GM21825 (cell line): ENCODE measurements around the gene GET4.

ENCODE experiments used
- ATAC-seq: cut with Tn5 transposase; IDR thresholded peaks from one replicate; pipeline ENCODE4 v1.9.1; 2021; ENCODE audit warnings: mild to moderate bottlenecking, moderate library complexity; ENCODE audit not compliant: unreplicated experiment

Gene GET4, protein sequence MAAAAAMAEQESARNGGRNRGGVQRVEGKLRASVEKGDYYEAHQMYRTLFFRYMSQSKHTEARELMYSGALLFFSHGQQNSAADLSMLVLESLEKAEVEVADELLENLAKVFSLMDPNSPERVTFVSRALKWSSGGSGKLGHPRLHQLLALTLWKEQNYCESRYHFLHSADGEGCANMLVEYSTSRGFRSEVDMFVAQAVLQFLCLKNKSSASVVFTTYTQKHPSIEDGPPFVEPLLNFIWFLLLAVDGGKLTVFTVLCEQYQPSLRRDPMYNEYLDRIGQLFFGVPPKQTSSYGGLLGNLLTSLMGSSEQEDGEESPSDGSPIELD

DNA sequence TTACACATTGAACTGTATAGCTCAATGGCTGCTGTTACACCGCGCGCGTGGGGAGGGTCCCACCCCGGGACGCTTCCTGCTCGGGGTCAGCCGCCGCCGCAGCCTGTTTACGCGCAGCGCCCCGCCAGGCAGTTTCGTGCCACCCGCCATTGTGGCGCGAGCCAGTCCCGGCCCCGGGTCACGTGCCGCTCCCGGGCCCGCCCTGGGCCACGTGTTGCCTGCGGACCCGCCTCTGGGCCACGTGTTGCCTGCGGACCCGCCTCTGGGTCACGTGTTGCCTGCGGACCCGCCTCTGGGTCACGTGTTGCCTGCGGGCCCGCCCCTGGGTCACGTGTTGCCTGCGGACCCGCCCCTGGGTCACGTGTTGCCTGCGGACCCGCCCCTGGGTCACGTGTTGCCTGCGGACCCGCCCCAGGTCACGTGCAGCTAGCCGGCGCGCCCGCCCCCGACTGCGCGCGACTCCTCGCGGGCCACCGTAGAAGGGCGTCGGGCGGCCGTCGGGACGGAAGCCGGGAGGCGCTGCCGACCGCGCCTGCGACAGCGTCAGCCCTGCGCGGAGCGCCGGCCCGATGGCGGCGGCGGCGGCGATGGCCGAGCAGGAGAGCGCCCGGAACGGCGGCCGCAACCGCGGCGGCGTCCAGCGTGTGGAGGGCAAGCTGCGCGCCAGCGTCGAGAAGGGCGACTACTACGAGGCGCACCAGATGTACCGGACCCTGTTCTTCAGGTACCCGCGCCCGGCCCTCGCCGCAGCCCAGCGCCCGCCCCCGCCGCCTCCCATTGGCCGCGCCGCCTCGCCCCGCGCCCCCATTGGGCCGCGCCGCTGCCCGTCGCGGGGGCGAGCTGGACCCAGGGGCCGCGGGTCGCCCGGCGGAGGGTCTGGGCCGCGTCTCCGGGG is at the start of gene GET4:
TSS of gene GET4 (plus strand) at position 478 of the 895 bp plus-strand sequence. CDS start at position 570, 92 bp downstream.
- ATAC-seq = peak; percentile 73

DNA sequence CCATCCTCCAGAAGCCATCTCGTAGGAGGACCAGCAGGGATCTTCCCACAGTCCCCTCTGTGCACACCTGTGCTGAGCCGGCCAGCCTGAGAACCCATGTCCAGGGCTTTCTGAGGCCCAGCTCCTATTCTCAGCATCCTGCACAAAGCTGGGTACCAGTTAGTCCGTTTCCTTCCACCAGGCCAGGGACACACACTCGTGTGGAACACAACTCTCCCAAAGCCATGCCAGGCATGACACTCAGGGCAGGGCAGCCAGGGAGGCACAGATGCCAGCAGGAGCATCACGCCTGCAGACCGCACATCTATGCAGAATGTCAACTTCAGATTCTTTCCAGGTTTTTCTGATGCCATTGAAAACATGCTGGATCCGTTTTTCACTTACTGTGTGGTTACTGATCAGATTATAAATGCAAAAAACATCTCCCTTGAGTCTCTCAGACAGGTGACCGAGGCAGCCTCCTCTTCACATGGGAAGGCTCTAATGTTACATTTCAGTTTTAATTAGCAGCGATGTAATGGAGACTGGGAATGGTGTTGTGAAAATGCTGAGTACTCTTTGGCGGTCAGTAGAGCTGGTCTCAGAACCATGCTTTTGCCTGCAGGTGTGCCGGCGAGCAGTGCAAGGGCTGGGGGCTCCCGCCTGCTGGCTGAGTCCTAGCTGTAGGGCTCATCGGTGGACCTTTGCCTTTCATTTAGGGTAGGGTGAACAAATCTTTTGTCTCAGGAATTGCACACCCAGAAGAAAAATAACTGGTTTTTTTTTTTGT is 47.4 kb upstream of the GET4 start:
- ATAC-seq = no peak

DNA sequence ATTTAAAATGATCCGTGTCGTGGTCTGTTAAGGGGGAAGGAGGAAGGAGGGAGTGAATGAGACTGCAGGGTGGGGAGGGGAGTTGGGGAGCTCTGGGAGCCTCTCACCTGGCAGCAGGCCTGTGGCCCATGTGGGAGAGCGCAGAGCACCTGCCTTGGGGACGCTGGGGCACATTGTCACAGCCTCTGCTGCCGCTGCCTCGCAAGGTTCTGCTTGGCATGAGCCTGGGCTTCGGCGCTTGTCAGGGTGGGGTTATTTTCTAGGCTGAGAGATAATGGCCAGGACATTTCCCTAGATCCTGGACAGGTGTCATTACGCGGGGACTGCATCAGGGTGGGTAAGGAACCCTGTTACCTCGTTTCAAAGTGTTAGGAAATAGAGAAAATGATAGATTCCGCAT is 46.3 kb upstream of the GET4 start:
- ATAC-seq = no peak

DNA sequence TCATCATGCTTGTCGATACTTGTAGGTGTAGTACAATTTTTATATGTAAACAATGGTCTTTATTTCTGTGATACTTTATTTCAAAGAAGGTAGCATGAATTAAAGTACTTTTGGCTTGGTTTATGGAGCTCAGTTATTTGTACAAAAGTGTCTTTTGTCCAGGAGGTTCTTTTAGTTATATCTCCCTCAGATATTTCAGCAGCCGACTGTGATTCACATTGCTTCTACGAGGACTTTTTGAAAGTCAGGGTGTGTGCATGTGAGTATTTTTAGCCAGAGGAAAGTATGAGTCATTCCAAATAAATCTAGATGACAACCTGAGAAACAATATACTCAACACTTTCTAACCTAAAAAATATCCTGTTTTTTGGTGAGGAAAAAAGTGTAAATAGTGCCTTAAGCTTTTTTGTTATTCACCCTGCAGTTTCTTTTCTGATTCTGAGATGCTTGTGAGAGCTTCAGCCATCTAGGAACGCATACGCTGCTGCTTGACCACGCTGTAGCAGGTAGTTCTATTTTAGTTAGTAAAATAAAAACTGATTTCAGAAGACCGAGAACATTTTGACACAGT is 44.7 kb upstream of the GET4 start:
- peak; percentile 55 for ATAC-seq

DNA sequence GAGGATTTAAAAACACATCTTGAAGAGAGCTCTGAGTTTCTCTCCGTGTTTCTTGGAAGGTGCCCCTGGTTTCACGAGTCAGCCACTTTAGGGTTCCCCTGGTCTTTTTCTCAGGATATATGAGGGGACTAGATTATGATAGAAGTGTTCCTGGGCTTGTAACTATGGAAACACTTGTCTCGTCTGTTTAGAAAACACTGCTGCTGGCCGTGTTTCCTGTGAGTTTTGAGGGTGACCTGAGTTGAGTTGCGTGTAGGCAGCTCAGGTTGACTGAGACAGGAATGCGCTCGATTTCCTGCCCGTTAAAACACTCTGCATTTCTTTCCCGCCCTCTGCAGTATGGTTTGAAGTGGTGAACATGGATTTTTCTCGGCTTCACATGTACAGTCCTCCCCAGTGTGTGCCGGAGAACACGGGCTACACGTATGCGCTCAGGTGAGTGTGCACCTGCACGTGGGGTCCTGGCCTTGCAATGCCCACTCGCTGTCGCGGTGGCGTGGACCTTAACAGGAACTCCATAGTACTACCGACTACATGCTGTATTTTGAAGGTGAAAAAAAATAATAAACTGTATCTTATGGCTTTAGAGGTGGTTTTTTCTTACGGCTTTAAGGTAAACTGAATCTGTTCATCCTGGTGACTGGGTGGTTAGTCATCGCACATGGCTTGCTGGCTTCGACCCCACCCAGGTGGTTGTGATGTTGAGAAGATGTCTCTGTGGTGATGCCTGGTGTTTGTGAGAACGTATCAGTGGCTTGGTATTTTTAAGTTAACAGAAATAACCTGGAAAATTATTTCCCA is 44.0 kb upstream of the GET4 start, which contains the start of gene SUN1:
TSS of gene SUN1 (plus strand) at position 310 of the 801 bp plus-strand sequence. CDS start at position 359, 49 bp downstream.
- peak; percentile 44 for ATAC-seq

DNA sequence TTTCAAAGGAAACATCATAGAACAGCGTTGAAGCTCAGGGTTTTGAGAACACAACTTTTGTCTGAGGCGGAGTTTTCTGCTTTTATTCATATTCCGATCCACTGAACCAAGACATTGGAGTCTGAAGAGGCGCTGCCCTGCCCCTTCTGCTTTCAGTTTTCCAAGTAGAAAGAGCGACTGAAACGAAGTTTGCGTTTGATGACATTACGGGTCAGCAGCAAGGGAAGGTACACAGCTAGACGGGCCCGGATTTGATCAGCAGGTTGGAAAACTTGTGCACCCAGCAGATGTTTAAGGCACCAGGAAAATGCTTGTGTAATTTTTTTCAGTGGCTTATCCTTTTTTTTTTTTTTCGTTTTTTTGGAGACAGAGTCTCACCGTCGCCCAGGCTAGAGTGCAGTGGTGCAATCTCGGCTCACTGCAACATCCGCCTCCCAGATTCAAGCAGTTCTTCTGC is 43.4 kb upstream of the GET4 start:
- no peak for ATAC-seq

DNA sequence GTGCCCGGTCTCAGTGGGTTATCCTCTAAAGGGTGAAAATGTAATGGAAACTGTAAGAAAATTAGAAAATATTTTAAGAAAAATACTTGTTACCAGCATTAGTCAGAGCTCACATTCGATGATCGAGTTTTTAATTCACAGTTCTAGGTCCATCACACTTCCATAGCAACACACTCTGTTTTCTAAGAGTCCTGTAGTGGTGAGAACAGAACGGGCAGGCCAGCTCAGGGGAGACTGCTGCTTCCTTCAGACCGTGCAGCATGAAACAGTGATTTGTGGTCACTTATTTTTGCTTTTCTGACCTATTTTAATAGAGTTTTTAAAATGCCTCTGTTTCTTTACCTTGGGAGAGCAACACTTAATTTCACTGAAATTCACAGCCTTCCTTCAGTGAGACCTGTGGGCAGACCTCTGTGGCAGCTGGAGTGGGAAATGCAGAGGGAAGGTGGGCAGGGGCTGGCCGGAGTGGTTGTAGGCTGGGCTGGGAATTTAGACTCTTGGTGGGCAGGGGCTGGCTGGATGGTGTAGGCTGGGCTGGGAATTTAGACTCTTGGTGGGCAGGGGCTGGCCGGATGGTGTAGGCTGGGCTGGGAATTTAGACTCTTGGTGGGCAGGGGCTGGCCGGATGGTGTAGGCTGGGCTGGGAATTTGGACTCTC is 42.6 kb upstream of the GET4 start:
- no peak for ATAC-seq

DNA sequence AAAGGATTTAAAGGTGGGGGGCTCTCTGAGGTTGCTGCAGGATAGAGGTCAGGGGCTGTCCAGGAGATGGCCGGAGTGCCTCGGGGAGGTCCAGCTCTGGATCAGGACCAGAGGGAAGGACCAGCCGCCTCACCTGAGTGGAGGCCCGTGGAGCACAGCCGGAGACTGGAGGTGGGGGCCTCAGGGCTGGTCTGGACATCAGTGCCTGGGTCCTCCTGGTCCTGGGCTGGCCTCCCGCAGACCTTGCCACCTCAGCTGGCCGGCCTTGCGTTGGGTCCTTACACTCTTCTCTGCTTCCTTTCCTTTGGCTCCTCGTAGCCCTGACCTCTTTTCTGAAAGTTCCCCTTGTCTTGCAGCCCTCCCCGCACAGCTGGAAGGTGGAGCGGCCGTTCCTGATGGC is 42.1 kb upstream of the GET4 start:
- no peak for ATAC-seq

DNA sequence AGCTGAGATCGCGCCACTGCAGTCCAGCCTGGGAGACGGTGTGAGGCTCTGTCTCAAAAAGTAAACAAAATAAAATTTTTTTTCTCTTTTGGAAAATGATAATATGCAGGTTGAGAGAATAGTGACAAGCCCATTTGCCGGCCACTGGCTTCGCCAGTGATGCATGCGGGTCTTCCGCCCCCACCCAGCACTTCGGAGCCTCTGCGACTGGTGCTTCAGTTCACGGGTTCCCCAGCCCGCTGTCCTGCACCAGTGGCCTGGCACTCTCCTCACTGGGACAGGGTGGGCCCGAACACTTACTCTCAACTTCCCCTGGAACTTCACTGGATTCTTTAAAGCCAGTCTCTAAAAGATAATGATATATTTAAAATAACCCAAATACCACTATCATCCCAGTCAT is 41.3 kb upstream of the GET4 start:
- ATAC-seq = no peak

DNA sequence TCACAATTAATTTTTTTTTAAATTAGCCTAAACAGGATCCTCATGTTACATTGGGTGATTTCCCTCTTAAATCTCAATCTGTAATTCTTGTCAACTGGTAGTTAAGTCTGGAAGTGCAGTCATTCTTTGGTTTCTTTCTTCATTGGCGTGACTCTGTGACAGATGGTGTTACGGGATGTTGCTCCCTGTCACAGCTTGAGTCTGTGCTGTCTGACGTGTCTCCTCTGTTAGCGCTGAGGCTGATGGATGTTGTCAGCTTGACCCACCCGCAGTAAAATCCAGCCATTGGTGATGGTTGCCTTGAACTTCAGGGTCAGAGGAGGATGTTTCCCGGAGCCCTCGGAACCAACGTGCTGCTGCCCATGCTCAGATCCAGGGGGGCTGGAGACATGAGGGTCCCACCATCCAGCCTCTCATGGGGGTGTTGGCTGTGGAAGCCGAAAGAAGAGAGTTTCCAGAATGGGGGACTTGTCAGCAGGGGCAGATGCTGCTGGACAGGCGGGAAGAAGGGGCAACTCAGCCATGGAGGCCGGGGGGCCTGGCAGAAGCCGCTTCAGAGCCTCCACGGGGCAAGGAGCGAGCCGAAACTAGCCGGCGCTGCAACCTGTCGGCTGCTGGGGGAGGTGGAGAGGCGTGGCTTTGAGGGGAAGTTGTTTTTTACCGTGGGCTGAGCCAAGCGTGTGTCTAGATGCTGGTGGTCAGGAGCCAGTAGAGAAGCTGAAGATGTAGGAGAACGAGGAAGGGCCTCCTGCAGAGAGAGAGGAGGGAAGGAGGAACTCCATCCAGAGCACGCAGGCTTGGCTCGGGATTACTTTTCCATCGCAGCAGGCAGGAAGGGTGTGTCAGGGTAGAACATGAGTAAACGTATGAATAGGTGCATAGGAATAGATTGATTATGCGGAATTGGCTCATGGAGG is 40.6 kb upstream of the GET4 start:
- ATAC-seq = no peak

DNA sequence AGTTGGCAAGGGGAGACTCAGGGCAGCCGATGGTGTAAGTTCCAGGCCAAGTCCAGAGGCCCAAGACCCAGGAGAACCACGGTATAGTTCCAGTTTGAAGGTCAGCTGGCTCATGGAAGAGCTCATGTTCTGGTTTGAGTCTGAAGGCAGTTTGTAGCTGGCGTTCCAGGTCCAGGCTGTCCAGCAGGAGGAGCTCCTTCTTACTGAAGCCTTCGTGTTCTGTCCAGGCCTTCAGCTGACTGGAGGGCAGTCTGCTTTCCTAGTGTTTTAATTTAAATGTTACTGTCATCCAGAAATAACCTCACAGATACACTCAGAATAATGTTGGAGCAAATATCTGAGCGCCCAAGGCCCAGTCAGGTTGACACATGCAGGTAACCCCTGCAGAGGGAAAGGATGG is 39.9 kb upstream of the GET4 start:
- ATAC-seq = no peak

DNA sequence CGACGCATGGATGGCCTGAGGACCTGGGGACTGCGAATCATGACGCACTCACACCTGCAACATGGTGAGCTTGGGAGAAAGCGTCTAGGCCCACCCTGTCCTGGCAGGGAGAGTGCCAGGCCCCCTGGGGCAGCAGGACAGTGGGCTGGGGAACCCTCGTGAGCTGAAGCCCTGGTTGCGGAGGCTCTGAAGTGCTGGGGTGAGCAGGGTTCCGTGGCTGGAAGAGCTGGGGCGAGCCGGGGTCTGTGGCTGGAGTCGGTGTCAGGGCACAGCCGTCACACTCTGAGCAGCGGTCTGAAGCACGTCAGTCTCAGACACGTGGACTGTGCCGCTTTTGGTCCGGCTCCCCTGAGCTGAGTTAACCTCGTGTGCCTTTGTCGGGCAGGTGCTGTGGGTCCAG is 39.4 kb upstream of the GET4 start:
- no peak for ATAC-seq

DNA sequence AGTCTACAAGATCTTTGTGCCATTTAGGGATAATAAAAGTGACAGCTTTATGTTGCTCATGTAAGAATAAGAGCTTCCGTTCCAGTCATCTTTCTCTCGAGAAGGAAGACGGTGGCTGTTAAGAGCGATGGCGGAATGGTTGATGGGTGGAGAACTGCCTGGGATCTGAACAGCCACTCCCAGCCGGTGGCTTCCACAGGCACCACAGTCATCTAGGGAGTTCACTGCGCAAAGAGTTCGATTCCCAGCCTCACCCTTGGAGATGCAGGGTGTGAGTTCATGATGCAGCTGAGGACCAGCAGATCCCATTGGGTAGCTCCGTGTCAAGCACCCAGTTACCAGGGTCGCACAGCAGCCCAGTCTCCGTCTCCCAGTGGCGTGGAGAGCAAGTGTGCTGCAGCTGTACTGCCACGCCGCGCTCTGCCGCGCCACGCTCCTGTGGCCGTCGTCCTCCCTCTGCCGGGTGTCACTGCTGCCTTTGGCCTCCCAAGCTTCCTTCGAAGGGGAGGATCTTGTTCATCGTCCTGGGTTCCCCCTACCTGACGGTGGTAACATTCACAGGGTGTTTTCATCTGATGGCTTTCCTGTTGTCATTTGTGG is 36.3 kb upstream of the GET4 start:
- ATAC-seq = no peak

DNA sequence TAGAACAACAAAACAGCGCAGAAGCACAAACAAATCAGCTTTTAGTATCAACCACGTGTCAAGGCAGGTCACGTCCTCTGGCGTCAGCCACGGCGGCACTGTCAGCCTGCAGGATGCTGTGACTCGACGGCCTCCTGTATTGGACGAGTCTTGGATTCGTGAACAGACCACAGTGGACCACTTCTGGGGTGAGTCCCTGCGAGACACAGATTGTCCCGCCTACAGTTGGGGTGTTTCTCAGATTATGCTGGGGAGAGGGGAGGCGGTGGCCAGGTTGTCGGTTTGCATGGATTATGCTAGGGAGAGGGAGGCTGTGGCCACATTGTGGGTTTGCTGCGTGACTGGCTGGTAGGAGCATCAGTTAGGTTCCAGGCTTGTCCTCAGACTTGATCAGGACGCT is 34.4 kb upstream of the GET4 start:
- ATAC-seq = no peak

DNA sequence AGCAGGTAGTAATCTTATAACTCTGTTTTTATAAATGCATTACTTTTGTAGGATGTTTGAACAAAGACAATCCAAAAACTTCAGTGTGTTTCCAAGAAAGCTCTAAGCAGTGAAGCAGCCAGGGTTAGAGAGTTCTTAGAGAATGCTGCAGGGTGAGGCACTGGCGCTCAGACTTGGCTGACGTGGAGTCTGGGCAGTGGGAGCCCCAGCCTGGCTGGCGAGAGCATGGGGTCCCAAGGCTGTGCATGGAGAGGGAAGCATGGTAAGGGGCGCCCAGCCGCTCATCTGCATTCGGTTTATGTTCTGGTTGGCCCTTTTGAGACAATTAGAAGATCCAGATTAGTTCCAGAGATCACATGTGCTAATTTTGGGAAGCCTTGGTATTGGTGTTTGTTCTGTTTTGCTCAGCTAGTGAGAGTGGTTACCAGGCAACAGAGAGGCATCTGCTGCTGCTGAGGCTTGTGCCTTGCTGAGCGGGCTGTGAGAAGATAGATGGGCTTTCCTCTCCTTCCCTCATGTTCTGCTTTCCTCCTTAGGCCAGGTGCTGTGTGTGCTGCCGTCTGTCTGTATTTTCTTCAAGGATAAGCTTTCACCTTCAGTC is 33.8 kb upstream of the GET4 start:
- ATAC-seq = no peak

DNA sequence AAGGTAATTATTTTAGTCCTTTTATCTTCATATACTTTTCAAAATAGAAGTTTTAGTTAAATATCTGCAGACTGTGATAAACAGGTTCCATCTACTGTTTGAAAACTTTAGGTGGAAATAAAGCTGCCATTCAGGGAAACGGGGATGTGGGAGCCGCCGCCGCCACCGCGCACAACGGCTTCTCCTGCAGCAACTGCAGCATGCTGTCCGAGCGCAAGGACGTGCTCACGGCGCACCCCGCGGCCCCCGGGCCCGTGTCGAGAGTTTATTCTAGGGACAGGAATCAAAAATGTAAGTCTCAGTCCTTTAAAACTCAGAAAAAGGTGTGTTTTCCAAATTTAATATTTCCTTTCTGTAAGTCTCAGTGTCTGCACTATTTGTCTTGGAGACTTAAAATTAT is 33.1 kb upstream of the GET4 start:
- no peak for ATAC-seq

DNA sequence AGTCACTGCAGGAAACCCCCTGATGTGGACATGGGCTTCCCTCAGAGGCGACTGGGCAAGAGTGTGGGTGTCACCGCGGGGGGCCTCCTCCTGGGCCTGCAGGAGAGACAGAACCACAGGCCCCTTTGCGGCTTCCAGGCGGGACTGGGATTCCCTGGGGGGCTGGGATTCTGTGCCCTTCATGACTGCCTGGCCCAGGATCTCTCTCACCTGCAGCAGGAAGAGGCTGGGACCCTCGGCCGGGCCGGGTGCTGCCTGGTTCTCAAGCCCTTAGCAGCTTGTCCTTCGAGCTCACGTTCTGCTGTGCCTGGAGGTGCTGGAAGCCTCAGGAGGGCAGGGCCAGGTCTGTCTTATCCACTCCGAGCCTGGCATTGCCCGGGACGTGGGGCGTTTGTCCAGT is 32.3 kb upstream of the GET4 start:
- no peak for ATAC-seq

DNA sequence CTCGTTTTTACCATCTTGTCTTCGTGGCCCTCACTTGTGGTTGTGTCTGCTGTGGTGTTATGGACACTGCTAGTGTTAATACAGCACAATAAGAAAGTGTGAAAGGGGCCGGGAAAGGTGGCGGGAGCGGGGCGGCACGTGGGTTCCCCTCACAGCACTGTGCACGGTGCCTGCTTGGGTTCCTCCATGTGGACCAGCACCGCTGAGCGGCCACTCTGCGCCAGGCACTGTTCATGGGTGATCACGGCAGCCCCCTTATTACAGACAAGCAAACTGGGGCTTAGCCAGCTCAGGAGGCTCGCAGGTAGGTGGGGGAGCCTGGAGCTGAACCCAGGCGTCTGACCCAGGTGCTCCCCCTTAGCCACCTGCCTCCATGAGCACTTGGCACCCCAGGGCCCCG is 31.8 kb upstream of the GET4 start:
- ATAC-seq = no peak
